Mesendoderm (in vitro differentiated cells): ENCODE data around the gene KATNIP.

Source experiments
- DNase-seq: peaks from one replicate; pipeline ENCODE4 v3.0.0; 2013
- H2AK5ac ChIP-seq: 2 replicates; pipeline ENCODE4 v1.6.1; 2013; ENCODE audit warnings: low read length, inconsistent platforms
- H2BK120ac ChIP-seq: 2 replicates; pipeline ENCODE4 v1.6.1; 2013; ENCODE audit warnings: low read depth, mild to moderate bottlenecking, low read length, moderate library complexity, mixed read lengths
- H2BK15ac ChIP-seq: replicated peaks from 2 replicates; pipeline ENCODE4 v1.6.1; 2013; ENCODE audit warnings: low read depth, mild to moderate bottlenecking, moderate library complexity
- H2BK5ac ChIP-seq: 2 replicates; pipeline ENCODE4 v1.6.1; 2013; ENCODE audit warnings: low read length, inconsistent platforms
- H3K18ac ChIP-seq: 2 replicates; pipeline ENCODE4 v1.6.1; 2013; ENCODE audit warnings: mild to moderate bottlenecking, low read length, mixed read lengths
- H3K23ac ChIP-seq: one replicate; pipeline ENCODE4 v1.6.1; 2013; ENCODE audit warnings: low read length
- H3K27ac ChIP-seq: 2 replicates; pipeline ENCODE4 v1.5.1; 2013; ENCODE audit warnings: low read depth, mild to moderate bottlenecking, inconsistent platforms, low read length, moderate library complexity
- H3K27me3 ChIP-seq: 2 replicates; pipeline ENCODE4 v1.6.1; 2013; ENCODE audit warnings: low read length, control low read depth, mild to moderate bottlenecking, inconsistent platforms; ENCODE audit not compliant: insufficient read depth, poor library complexity
- H3K36me3 ChIP-seq: 2 replicates; pipeline ENCODE4 v1.6.1; 2013; ENCODE audit warnings: low read length, inconsistent platforms; ENCODE audit not compliant: control insufficient read depth, insufficient read depth
- H3K4ac ChIP-seq: one replicate; pipeline ENCODE4 v1.6.1; 2013; ENCODE audit warnings: low read depth, mild to moderate bottlenecking, low read length, moderate library complexity
- H3K4me1 ChIP-seq: 2 replicates; pipeline ENCODE4 v1.6.1; 2013; ENCODE audit warnings: low read depth, low read length, inconsistent platforms; ENCODE audit not compliant: control insufficient read depth
- H3K4me2 ChIP-seq: 2 replicates; pipeline ENCODE4 v1.6.1; 2013; ENCODE audit warnings: low read length
- H3K4me3 ChIP-seq: 2 replicates; pipeline ENCODE4 v1.5.1; 2013; ENCODE audit warnings: mild to moderate bottlenecking, low read length
- H3K56ac ChIP-seq: one replicate; pipeline ENCODE4 v1.6.1; 2013; ENCODE audit warnings: low read length
- H3K79me1 ChIP-seq: 2 replicates; pipeline ENCODE4 v1.6.1; 2013; ENCODE audit warnings: low read length, inconsistent platforms
- H3K79me2 ChIP-seq: 2 replicates; pipeline ENCODE4 v1.6.1; 2013; ENCODE audit warnings: mild to moderate bottlenecking, low read length; ENCODE audit not compliant: control insufficient read depth, insufficient read depth
- H3K9ac ChIP-seq: 2 replicates; pipeline ENCODE4 v1.6.1; 2013; ENCODE audit warnings: low read length, inconsistent platforms
- H4K5ac ChIP-seq: one replicate; pipeline ENCODE4 v1.6.1; 2013; ENCODE audit warnings: low read length
- H4K8ac ChIP-seq: one replicate; pipeline ENCODE4 v1.6.1; 2013; ENCODE audit warnings: low read depth, mild to moderate bottlenecking, control low read depth, low read length, moderate library complexity
- WGBS: extraction: QIAGEN DNeasy Blood & Tissue Kit; methylation state at CpG from one replicate; pipeline ENCODE4 v1.1.7; 2013; ENCODE audit warnings: low lambda C conversion rate, missing lambda C conversion rate; ENCODE audit not compliant: insufficient coverage; ENCODE audit errors: extremely low coverage; 5-methylcytosine and 5-hydroxymethylcytosine counted together

The KATNIP gene

GRCh38 chr16:27508476-27508875, 41.5 kb upstream of the KATNIP start:
- H3K4me3 ChIP-seq: no peak overlapping the region
- H2AK5ac ChIP-seq: no peak overlapping the region
- no peak overlapping the region for H2BK5ac ChIP-seq
- H3K56ac ChIP-seq: no peak overlapping the region
- no peak overlapping the region for H2BK15ac ChIP-seq
- H3K18ac ChIP-seq: no peak overlapping the region
- DNase-seq: no peak
- H4K5ac ChIP-seq: no peak overlapping the region
- WGBS: no CpG with 5 or more reads among the region's 9 CpGs
- no peaks in the 10 kb centered on the region for H3K79me1 ChIP-seq
- peaks cover 24% of the 10 kb centered on the region for H3K36me3 ChIP-seq
- H4K8ac ChIP-seq: no peak overlapping the region
- H3K4me2 ChIP-seq: no peak overlapping the region
- no peak overlapping the region for H2BK120ac ChIP-seq
- no peaks in the 10 kb centered on the region for H3K27me3 ChIP-seq
- H3K4ac ChIP-seq: no peak overlapping the region
- no peak overlapping the region for H3K27ac ChIP-seq
- no peaks in the 10 kb centered on the region for H3K79me2 ChIP-seq
- H3K23ac ChIP-seq: no peak overlapping the region
- no peak overlapping the region for H3K9ac ChIP-seq
- H3K4me1 ChIP-seq: no peaks in the 10 kb centered on the region

DNA sequence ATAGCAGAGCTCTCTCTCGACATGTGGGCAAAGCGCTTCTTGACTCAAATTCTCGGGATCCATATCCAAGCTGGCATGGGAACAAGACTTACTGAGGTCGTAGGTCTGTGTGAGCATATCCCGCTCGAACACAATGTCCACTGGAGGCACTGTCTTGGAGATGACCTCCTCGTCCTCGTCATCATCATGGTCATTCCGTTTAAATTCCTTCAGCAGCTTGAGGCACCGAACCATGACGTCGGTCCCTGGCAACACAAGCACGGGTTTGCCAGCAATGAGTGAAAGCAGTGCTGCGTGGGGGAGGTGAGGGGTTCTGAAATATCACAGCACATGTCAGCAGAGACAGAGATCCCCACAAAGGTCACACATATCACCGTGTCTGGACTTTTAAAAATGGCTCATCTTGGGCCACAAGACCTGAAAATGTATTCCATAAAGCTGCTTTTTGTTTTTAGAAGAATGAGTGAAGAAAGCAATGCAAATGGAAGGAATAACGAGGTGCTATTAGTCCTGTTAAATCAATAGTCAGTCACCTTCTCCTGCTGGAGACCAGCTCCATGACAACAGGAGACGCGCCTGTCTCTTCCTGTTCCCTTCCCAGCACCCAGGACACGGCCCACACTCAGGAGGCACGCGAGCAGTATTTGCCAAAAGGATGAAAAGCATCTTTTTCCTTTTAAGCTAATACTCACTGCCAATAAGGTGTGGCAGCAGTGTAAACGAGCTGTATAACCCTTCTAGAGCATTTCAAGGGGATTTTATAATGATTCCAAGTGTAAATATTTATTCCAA, 38.1 kb upstream of the KATNIP start:
- Histone ChIP-seq H3K4me1 (no peaks in the 10 kb centered on the region), H3K79me1 (peaks cover 6% of the 10 kb centered on the region), H3K23ac (no peak overlapping the region), H3K18ac (no peak overlapping the region), H3K4me2 (no peak overlapping the region), H2BK120ac (no peak overlapping the region), H4K5ac (no peak overlapping the region), H3K27ac (no peak overlapping the region), H2BK15ac (no peak overlapping the region), H3K4ac (no peak overlapping the region), H3K4me3 (no peak overlapping the region), H3K56ac (no peak overlapping the region), H4K8ac (no peak overlapping the region), H3K27me3 (no peaks in the 10 kb centered on the region), H2AK5ac (no peak overlapping the region), H3K79me2 (no peaks in the 10 kb centered on the region), H2BK5ac (no peak overlapping the region), H3K36me3 (peaks cover 9% of the 10 kb centered on the region), H3K9ac (no peak overlapping the region)
- DNase-seq: no peak
- no CpG with 5 or more reads among the region's 22 CpGs for WGBS

DNA sequence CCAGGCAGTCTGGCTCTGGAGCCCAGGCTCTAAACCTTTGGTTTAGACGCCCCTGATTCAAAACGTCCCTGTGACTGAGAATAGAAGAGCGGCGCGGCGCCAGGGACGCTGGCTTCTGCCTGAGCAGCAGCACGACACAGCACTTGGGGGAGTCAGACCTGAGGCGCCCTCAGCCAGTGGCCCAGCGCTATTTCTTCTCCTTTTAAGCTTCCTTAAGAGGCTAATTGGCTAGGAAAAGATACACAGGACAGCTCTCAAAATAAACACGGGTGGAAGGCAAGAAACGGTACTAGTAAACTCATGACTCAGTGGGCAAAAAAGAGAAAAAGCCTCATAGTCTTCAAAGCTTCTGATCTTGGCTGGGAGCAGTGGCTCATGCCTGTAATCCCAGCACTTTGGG, 35.1 kb upstream of the KATNIP start:
- no peak overlapping the region for H2BK120ac ChIP-seq
- H4K5ac ChIP-seq: no peak overlapping the region
- no peak overlapping the region for H3K23ac ChIP-seq
- no peaks in the 10 kb centered on the region for H3K27me3 ChIP-seq
- no peak for DNase-seq
- H4K8ac ChIP-seq: no peak overlapping the region
- no peak overlapping the region for H3K4me3 ChIP-seq
- WGBS: no CpG with 5 or more reads among the region's 12 CpGs
- no peak overlapping the region for H3K18ac ChIP-seq
- no peak overlapping the region for H3K56ac ChIP-seq
- H3K27ac ChIP-seq: no peak overlapping the region
- H3K79me1 ChIP-seq: peaks cover 6% of the 10 kb centered on the region
- H3K79me2 ChIP-seq: no peaks in the 10 kb centered on the region
- no peaks in the 10 kb centered on the region for H3K4me1 ChIP-seq
- peaks cover 4% of the 10 kb centered on the region for H3K36me3 ChIP-seq
- no peak overlapping the region for H3K4ac ChIP-seq
- H3K4me2 ChIP-seq: no peak overlapping the region
- H3K9ac ChIP-seq: no peak overlapping the region
- H2BK15ac ChIP-seq: no peak overlapping the region
- no peak overlapping the region for H2AK5ac ChIP-seq
- H2BK5ac ChIP-seq: no peak overlapping the region

DNA sequence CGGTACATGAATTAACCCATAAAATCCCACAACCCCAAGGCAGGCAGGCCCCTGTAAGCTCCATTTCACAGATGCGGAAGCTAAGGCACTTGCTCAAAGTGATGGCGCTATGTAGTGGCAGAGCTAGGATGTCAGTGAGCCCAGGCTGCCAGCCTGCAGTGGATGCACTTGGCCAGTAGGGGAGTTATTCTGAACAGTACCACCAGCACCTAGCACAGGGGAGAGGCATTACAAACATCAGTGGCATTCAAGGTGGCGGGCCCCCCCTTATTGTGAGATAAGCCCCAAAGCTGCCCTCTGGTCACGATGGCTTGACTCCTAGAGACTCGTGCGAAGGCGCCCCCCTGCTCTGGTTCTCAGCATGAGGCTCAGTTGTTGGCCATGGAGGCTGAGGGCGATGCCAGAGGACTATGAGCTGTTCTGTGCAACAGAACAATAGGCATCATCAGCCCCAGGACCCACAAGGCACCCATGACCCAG, 34.0 kb upstream of the KATNIP start:
- H4K8ac ChIP-seq: no peak overlapping the region
- H3K4me3 ChIP-seq: no peak overlapping the region
- no peak overlapping the region for H3K9ac ChIP-seq
- no peak overlapping the region for H3K18ac ChIP-seq
- no peak overlapping the region for H2AK5ac ChIP-seq
- H3K56ac ChIP-seq: no peak overlapping the region
- DNase-seq: peak; percentile 68
- H2BK5ac ChIP-seq: no peak overlapping the region
- H3K4me1 ChIP-seq: no peaks in the 10 kb centered on the region
- no peaks in the 10 kb centered on the region for H3K27me3 ChIP-seq
- no peak overlapping the region for H4K5ac ChIP-seq
- H3K79me2 ChIP-seq: no peaks in the 10 kb centered on the region
- H3K79me1 ChIP-seq: peaks cover 6% of the 10 kb centered on the region
- peaks cover 3% of the 10 kb centered on the region for H3K36me3 ChIP-seq
- H2BK120ac ChIP-seq: no peak overlapping the region
- no peak overlapping the region for H3K27ac ChIP-seq
- no peak overlapping the region for H3K23ac ChIP-seq
- no peak overlapping the region for H3K4me2 ChIP-seq
- no CpG with 5 or more reads among the region's 9 CpGs for WGBS
- no peak overlapping the region for H2BK15ac ChIP-seq
- H3K4ac ChIP-seq: no peak overlapping the region

- Histone ChIP-seq H2BK15ac (no peak overlapping the region), H3K9ac (no peak overlapping the region), H3K4ac (no peak overlapping the region), H3K27ac (no peak overlapping the region), H3K4me2 (no peak overlapping the region), H3K4me3 (no peak overlapping the region), H3K27me3 (no peaks in the 10 kb centered on the region), H3K56ac (no peak overlapping the region), H2AK5ac (no peak overlapping the region), H3K18ac (no peak overlapping the region), H4K8ac (no peak overlapping the region), H3K79me2 (no peaks in the 10 kb centered on the region), H3K79me1 (peaks cover 6% of the 10 kb centered on the region), H2BK120ac (no peak overlapping the region), H3K36me3 (peaks cover 2% of the 10 kb centered on the region), H3K4me1 (no peaks in the 10 kb centered on the region), H2BK5ac (no peak overlapping the region), H3K23ac (no peak overlapping the region), H4K5ac (no peak overlapping the region)
- no CpG with 5 or more reads among the region's 11 CpGs for WGBS
- no peak for DNase-seq
These were observed 33.6 kb upstream of the KATNIP start for GRCh38 chr16:27516365-27516764.

GRCh38 chr16:27517664-27518063, 32.3 kb upstream of the KATNIP start:
- Histone ChIP-seq H3K36me3 (peaks cover 2% of the 10 kb centered on the region), H3K4ac (no peak overlapping the region)

More at GRCh38 chr16:27517664-27518063, 32.3 kb upstream of the KATNIP start:
- H3K56ac ChIP-seq: no peak overlapping the region
- H3K79me1 ChIP-seq: peaks cover 6% of the 10 kb centered on the region
- DNase-seq: no peak
- no peak overlapping the region for H2BK15ac ChIP-seq
- H3K4me2 ChIP-seq: no peak overlapping the region
- H3K79me2 ChIP-seq: no peaks in the 10 kb centered on the region
- no peak overlapping the region for H4K5ac ChIP-seq
- no peak overlapping the region for H2BK5ac ChIP-seq
- no peak overlapping the region for H2BK120ac ChIP-seq
- H3K27ac ChIP-seq: no peak overlapping the region
- H3K18ac ChIP-seq: no peak overlapping the region
- H3K4me1 ChIP-seq: no peaks in the 10 kb centered on the region
- no peak overlapping the region for H3K23ac ChIP-seq
- no peak overlapping the region for H3K9ac ChIP-seq
- H4K8ac ChIP-seq: no peak overlapping the region
- H2AK5ac ChIP-seq: no peak overlapping the region
- no CpG with 5 or more reads among the region's 7 CpGs for WGBS
- H3K27me3 ChIP-seq: no peaks in the 10 kb centered on the region
- H3K4me3 ChIP-seq: no peak overlapping the region
